SU-DHL-6 (cell line): ENCODE results near the gene LRP6.

Experiments used
- EZH2phosphoT487 ChIP-seq: fragments of 200-600 bp; sonication (generic), shearing (Covaris generic); conservative IDR thresholded peaks from 2 replicates; pipeline ENCODE4 v1.6.1; 2018; ENCODE audit warnings: mild to moderate bottlenecking, antibody characterized with exemption, low read length, moderate library complexity, mixed read lengths
- TF ChIP-seq, protein P1 (sequence below): fragments of 200-600 bp; sonication (generic); IDR thresholded peaks from one replicate; pipeline ENCODE4 v1.5.1; 2017; ENCODE audit warnings: antibody characterized with exemption, mild to moderate bottlenecking, low read length, moderate library complexity; ENCODE audit not compliant: insufficient read depth, poor library complexity, severe bottlenecking

- TF ChIP-seq, protein P1, sequence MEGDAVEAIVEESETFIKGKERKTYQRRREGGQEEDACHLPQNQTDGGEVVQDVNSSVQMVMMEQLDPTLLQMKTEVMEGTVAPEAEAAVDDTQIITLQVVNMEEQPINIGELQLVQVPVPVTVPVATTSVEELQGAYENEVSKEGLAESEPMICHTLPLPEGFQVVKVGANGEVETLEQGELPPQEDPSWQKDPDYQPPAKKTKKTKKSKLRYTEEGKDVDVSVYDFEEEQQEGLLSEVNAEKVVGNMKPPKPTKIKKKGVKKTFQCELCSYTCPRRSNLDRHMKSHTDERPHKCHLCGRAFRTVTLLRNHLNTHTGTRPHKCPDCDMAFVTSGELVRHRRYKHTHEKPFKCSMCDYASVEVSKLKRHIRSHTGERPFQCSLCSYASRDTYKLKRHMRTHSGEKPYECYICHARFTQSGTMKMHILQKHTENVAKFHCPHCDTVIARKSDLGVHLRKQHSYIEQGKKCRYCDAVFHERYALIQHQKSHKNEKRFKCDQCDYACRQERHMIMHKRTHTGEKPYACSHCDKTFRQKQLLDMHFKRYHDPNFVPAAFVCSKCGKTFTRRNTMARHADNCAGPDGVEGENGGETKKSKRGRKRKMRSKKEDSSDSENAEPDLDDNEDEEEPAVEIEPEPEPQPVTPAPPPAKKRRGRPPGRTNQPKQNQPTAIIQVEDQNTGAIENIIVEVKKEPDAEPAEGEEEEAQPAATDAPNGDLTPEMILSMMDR = no peak
- TF ChIP-seq EZH2phosphoT487 = no peak
Observed at GRCh38 chr12:12207746-12208145, 59.1 kb downstream of the LRP6 start.
